SK-N-MC (cell line): ENCODE measurements around the gene RER1.

ENCODE experiments used
- EZH2 ChIP-seq: fragments of 200-600 bp; sonication (generic); IDR thresholded peaks from one replicate; pipeline ENCODE4 v1.6.1; 2017; ENCODE audit warnings: antibody characterized with exemption
- FOXP2 ChIP-seq: optimal IDR thresholded peaks from 2 replicates; pipeline ENCODE3; 2011; ENCODE audit warnings: mild to moderate bottlenecking, moderate library complexity; ENCODE audit not compliant: insufficient read depth; ENCODE audit errors: extremely low read length, control extremely low read depth
- POLR2AphosphoS5 ChIP-seq: IDR thresholded peaks from 2 replicates; pipeline ENCODE4 v1.6.1; 2012; ENCODE audit warnings: mild to moderate bottlenecking, low read depth, low read length, borderline replicate concordance

DNA sequence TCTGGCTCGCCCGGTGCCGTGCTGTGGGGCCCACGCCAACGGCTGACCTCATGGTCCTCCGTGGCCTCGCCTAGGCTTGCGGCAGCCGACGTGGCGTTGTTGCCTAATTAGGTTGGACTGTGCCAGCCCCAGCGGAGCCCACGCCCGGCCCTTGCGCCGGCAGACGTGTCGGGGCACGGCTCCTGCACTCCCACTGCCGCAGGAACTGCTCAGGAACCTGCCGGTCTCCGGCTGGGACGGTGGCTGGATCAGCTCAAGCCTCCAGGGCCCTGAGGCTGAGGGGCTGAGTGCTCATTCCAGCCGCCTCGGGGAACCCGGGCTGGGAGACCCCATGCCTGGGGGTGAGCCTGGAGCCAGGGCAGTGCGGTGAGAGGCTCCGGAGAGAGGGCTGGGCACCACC is 36.8 kb downstream of the RER1 start:
- no peak for TF ChIP-seq POLR2AphosphoS5
- TF ChIP-seq EZH2 = no peak
- TF ChIP-seq FOXP2 = no peak
